GM23248 (cell line): ENCODE data around the gene PTPN6.

Source experiments
- EZH2 ChIP-seq: fragments of 200-600 bp; sonication (generic); IDR thresholded peaks from 2 replicates; pipeline ENCODE4 v1.6.1; 2018; ENCODE audit warnings: antibody characterized with exemption, mild to moderate bottlenecking; ENCODE audit not compliant: insufficient read depth, poor library complexity, severe bottlenecking
- EZH2phosphoT487 ChIP-seq: fragments of 200-600 bp; sonication (generic); IDR thresholded peaks from 2 replicates; pipeline ENCODE4 v1.6.1; 2018; ENCODE audit warnings: antibody characterized with exemption, moderate library complexity, mild to moderate bottlenecking, low read depth; ENCODE audit not compliant: insufficient read depth

- TF ChIP-seq EZH2phosphoT487 (no peak), EZH2 (no peak)
Observed at GRCh38 chr12:6936636-6937480, 14.3 kb upstream of the PTPN6 start.
